ENCODE measurements around the gene PHYHD1. TPM values are rescaled to one million over a fixed set of nuclear protein-coding genes. Genes with fewer than 3 reads are reported as not detected.

The PHYHD1 gene
- total RNA-seq, 1 donor from 2014 or later, result 28.7 TPM

- no peak for ATAC-seq (ENCODE audit: poor library complexity)
- DNase-seq, result no peak
- intact Hi-C loops (cut with DNase I), result no loop called here
Observed at GRCh38 chr9:128898845-128899565, 21.8 kb upstream of the PHYHD1 start.

- ATAC-seq (ENCODE audit: poor library complexity), result no peak
- intact Hi-C loops (cut with DNase I), result no loop called here
- DNase-seq, result no peak
Observed at GRCh38 chr9:128899566-128900322, 21.0 kb upstream of the PHYHD1 start.

- ATAC-seq (ENCODE audit: poor library complexity), result no peak
- no peak for DNase-seq
- intact Hi-C loops (cut with DNase I), result no loop called here
Observed at GRCh38 chr9:128901379-128901778, 19.4 kb upstream of the PHYHD1 start.

- ATAC-seq (ENCODE audit: poor library complexity) (no peak), DNase-seq (no peak)
- intact Hi-C loops (cut with DNase I), result no loop called here
Observed at GRCh38 chr9:128901822-128902221, 19.0 kb upstream of the PHYHD1 start.

- DNase-seq (peak; percentile 73), ATAC-seq (ENCODE audit: poor library complexity) (peak; percentile 57)
- intact Hi-C loops (cut with DNase I), result no loop called here
Observed at GRCh38 chr9:128902351-128903078, 18.3 kb upstream of the PHYHD1 start.

- DNase-seq (no peak), ATAC-seq (ENCODE audit: poor library complexity) (no peak)
- intact Hi-C loops (cut with DNase I), result no loop called here
Observed at GRCh38 chr9:128903079-128903461, 17.7 kb upstream of the PHYHD1 start.

- DNase-seq (no peak), ATAC-seq (ENCODE audit: poor library complexity) (no peak)
- intact Hi-C loops (cut with DNase I), result no loop called here
Observed at GRCh38 chr9:128903871-128904620, 16.7 kb upstream of the PHYHD1 start.

GRCh38 chr9:128905964-128906363, 14.8 kb upstream of the PHYHD1 start:
- intact Hi-C loops (cut with DNase I), result no loop called here
- ATAC-seq (ENCODE audit: poor library complexity) (no peak), DNase-seq (no peak)

GRCh38 chr9:128906741-128907140, 14.0 kb upstream of the PHYHD1 start:
- DNase-seq (no peak), ATAC-seq (ENCODE audit: poor library complexity) (no peak)
- intact Hi-C loops (cut with DNase I), result no loop called here

- ATAC-seq (ENCODE audit: poor library complexity), result no peak
- intact Hi-C loops (cut with DNase I), result no loop called here
- DNase-seq, result no peak
Observed at GRCh38 chr9:128908372-128908771, 12.4 kb upstream of the PHYHD1 start.

GRCh38 chr9:128909859-128910258, 10.9 kb upstream of the PHYHD1 start:
- DNase-seq (no peak), ATAC-seq (ENCODE audit: poor library complexity) (no peak)
- intact Hi-C loops (cut with DNase I), result no loop called here

GRCh38 chr9:128910906-128911305, 9.9 kb upstream of the PHYHD1 start:
- ATAC-seq (ENCODE audit: poor library complexity), result peak; percentile 4
- intact Hi-C loops (cut with DNase I), result no loop called here
- no peak for DNase-seq

- DNase-seq (peak; percentile 82), ATAC-seq (ENCODE audit: poor library complexity) (peak; percentile 68)
- intact Hi-C loops (cut with DNase I), result no loop called here
Observed at GRCh38 chr9:128911529-128912035, 9.2 kb upstream of the PHYHD1 start.

GRCh38 chr9:128912270-128912853, 8.4 kb upstream of the PHYHD1 start:
- ATAC-seq (ENCODE audit: poor library complexity) (no peak), DNase-seq (no peak)
- intact Hi-C loops (cut with DNase I), result no loop called here

- ATAC-seq (ENCODE audit: poor library complexity) (no peak), DNase-seq (no peak)
- intact Hi-C loops (cut with DNase I), result no loop called here
Observed at GRCh38 chr9:128913048-128913900, 7.5 kb upstream of the PHYHD1 start.

- intact Hi-C loops (cut with DNase I), result no loop called here
- no peak for ATAC-seq (ENCODE audit: poor library complexity)
- no peak for DNase-seq
Observed at GRCh38 chr9:128913995-128914772, 6.6 kb upstream of the PHYHD1 start.

GRCh38 chr9:128916204-128916603, 4.6 kb upstream of the PHYHD1 start:
- intact Hi-C loops (cut with DNase I), result no loop called here
- DNase-seq (peak; percentile 81), ATAC-seq (ENCODE audit: poor library complexity) (peak; percentile 30)

All from Right ventricle myocardium superior (tissue), 1 donor.